HT1080 (cell line): ENCODE measurements around the gene MTHFD1L. TPM values are rescaled to one million over a fixed set of nuclear protein-coding genes. Genes with fewer than 3 reads are reported as not detected.

Experiments used
- DNase-seq: peaks from one replicate; pipeline ENCODE4 v3.0.0-alpha.2; 2015; ENCODE audit warnings: low read depth
- total RNA-seq: library from RNA; depleted of rRNA; stranded (reverse); fragments of >200 nt; shearing (Covaris generic); gene quantifications from 2 replicates; pipeline ENCODE4 v1.2.3, GENCODE V29; 2014

MTHFD1L gene
- total RNA-seq, 1 experiment from 2014 or later, result 65.7 TPM

DNA sequence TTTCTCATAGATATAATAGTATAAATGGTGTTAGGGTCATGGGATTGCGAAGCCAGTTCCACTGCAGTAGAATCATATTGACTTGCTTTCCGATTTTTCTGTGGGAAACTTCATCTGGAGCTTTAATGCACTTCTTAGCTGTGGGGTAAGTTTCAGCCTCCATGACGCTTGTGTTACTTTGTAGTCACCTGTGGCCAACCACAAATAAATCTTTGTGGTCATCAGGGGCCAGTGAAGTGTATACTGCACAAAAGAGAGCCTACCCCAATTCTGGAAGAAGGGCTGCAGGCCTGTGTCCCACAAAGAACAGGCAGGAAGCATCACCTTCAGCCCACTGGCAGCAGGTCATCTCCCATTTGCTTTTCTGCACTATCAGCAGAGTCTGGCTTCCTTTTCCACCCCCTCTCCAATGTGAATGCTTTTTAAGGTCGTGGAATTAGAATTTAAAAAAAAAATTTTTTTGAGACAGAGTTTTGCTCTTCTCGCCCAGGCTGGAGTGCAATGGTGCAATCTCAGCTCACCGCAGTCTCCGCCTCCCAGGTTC, 32.0 kb downstream of the MTHFD1L start:
- no peak for DNase-seq

DNA sequence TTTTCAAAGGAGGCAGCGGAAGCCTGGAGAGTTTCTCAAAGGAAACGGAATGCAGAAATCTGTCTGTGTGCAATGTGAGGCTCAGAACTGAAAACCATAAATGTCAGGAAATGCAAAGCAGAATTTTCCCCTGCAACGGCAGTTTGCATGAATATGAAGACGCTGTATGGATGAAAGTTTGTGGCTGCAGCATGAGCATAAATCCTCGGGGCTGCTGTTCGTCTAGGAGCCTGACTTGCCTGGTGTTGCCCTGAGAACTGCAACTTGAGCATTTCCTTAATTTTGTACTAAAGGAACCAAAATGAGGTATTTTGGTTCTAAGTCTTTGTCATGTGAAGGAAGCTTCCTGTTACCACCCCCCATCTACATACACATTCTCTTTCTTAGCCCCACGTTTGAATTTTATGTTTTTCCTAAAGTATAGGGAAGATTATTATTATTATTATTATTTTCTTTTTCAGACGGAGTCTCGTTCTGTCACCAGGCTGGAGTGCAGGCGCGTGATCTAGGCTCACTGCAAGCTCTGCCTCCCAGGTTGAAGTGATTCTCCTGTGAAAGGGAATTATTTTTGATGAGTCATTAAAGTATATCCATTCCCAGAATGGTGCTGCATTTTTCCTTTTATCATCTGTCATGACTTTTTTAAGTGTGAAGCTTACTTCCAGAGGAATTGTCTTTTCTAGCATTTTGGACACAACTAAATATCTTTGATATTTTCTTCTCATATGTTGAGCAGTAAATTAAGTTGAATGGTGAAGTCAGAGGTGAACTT, 33.1 kb downstream of the MTHFD1L start:
- peak; percentile 18 for DNase-seq

DNA sequence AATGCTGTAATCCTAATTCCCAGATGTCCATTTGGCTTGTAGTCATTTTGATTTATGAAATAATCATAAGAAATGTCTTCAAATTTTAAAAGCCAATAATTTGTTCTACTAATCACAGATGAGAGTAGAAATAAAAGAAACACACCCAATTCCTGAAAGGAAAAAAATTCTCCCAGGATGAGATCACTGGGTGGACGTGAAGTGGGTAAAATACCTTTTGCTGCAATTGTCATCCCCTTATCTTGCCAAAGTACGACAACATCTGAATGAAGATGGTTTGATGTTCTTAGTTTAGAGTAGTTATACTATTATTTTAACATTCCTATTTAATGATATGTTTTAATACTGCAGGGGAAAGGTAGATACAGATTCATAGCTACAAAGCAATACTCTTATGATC, 33.7 kb downstream of the MTHFD1L start:
- no peak for DNase-seq

DNA sequence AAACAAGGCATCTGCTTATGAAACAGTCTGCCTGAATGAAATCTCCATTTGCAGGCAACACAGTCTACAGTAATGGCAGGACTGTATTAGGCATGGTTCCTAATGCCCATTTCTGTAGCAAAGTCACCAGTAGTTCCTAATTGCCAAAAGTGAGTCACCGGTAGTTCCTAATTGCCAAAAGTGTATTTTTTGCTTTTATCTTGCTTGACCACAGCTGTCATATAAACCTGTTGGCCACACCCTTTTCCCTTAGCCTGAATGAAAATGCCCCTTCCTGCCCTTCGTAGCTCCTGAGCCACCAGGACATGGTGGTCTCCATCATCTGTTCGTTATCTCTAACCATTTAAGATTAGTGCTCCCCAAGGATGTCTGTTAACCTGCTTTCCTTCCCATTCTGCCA, 34.5 kb downstream of the MTHFD1L start:
- DNase-seq, result no peak

DNA sequence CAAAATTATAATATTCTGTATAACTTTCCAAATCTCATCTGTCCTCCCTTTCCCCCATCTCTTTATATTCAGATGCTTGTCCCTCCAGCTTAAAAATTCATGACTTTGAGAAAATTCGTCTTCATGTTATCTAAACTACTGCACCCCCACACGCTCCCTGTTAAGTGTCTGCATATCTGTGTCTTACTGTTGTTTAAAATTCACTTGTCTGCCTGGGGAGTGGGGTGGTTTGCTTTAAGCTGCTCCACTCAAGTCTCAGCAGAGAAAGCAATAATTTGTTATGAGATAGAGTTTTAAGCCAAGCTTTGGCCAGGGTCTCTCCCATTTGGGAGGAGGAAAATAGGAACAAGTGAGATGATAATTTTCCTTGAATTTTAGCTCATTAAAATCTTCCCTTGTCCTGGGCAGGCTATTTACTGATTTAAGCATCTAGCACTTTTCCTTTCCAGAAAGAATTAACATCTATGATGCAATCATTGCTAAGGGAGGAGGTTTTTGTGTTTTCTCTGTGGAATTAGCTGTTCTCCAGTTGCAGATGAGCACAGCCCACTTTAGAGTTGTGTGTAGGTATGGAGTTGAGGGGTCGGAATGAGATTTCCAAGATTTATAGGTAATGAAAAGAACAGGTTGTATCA, 36.8 kb downstream of the MTHFD1L start:
- DNase-seq, result no peak

DNA sequence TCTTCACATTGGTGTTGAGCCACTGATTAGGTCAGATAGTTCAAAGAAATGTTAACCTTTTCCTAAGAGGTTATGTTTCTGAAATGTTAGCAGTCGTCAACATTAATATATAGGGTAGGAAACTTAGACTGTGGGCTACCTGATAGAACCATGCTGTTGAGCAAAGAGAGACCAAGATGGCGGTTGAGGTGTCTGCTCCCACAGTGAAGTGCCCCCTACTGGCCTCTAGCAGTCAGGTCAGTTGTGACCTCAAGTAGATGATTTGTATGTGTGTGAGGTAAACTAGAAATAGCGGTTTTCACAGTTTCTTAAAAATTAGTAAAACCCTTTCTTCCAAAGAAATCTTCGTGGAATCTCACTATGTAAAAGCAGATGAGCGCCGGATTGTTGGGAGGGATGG, 40.3 kb downstream of the MTHFD1L start:
- DNase-seq, result no peak

DNA sequence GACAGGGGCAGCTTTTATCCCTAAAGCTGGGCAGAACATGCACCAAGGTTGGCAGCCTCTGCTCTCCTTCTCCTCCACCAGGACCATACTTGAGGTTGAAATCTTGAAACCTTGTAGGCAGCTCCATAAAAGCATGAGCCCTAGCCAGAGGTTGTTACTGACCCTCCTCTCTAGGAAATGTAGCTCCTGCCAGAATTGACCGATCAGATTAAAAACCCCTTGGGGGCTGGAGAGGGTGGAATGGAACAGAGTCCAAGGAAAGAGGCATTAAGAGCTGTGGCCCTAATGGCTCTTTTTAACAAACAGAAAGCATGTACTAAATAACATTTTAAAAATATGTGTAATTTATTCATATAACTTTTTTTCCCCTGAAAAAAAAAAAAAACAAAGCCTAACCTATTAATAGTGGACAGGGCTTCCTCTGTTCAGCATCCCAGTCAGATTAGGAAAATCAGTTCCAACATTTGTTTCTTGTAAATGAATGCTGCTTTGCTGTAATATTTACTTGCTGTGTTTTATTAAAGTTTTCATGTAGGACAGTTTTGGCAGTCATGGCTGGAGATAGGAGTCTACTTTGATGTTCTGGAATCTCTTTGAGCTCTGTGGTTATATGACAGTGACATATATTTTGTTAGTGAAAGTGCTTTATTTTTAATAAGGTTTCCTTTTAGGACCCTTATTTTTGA, 41.3 kb downstream of the MTHFD1L start:
- DNase-seq, result no peak

DNA sequence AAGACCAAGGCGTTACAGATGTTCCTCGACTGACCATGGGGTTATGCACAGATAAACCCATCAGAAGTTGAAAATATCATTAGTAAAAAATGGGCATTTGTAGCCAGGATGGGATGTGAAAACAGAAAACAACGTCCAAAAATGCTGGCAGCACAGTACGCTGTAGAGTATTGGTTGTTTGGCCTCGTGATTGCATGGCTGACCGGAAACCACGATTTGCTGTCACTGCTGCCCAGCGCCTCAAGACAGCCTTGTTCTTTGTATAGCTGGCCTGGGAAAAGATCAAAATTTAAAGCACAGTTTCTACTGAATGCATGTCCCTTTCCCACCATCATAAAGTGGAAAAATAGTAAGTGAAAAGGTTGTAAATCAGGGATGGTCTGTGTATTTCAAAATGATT, 41.9 kb downstream of the MTHFD1L start:
- DNase-seq, result no peak

DNA sequence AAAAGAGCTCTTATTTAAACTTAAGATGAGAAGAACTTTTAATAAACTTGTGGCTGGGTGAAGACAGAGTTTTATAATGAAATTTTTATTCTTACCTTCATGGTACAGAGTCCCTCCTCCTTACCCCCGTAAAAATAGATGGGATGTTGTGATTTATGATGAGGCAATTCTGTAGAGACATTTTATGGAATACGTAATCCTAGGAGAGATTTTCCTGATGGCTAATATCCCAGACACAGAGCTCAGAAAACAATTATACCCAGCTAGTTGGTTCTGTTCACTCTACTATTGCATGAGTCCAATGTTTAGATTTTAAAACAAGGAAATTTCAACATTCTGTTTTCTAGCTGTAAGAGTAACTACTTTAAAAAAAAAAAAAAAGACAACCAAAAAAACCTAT, 43.4 kb downstream of the MTHFD1L start:
- DNase-seq, result no peak

DNA sequence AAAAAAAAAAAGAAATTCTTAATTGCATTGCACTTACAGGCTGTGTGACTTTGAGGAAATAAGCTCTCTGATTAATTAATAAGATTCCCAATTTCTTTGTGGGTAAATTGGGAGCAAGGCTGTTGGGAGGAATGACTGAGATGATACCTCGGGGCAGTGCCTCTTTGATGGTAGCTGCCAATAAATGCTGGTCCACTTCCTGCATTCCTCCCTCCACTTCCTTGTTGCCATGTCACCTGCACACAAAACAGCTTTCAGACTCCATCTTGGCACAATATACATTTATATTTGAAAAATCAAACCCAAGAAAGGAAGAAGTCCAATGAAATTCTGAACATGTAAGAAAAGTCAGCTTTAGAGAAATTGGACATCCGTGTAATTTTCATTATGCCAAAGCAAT, 45.1 kb downstream of the MTHFD1L start:
- DNase-seq, result no peak

DNA sequence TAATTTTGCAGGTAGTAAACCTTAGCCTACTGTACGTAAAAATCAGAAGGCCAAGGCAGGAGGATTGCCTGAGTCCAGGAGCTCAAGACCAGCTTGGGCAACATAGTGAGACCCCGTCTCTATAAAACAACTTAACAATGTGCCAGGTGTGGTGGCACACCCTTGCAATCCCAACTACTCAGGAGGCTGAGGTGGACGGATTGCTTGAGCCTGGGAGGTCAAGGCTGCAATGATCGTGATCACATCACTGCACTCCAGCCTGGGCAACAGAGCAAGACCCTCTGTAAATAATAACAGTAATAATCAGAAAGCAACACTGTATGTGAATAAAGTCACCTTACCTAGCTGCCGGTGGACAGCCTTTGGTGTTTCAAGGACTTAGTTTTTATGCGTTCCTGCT, 48.9 kb downstream of the MTHFD1L start:
- DNase-seq, result no peak

DNA sequence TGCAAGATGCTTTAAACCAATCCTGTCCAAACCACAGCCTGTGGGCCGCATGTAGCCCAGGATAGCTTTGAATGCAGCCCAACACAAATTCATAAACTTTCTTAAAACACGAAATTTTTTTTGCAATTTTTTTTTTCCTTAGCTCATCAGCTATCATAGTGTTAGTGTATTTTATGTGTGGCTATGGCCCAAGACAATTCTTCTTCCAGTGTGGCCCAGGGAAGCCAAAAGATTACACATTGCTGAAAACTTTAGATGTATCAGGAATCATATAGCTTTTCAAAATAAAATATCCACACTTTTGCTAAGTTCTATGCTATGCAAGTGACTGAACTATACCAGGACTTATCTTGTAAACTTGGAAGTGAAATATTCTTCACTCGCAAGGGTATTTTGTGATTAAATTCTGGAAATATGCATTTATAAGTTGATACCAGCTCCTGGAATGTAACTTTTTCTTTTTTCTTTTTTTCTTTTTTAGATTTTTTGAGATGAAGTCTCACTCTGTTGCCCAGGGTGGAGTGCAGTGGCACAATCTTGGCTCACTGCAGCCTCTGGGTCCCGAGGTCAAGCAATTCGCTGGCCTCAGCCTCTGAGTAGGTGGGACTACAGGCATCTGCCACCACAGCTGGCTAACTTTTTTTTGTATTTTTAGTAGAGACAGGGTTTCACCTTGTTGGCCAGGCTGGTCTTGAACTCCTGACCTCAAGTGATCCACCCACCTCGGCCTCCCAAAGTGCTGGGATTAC, 49.8 kb downstream of the MTHFD1L start:
- no peak for DNase-seq

DNA sequence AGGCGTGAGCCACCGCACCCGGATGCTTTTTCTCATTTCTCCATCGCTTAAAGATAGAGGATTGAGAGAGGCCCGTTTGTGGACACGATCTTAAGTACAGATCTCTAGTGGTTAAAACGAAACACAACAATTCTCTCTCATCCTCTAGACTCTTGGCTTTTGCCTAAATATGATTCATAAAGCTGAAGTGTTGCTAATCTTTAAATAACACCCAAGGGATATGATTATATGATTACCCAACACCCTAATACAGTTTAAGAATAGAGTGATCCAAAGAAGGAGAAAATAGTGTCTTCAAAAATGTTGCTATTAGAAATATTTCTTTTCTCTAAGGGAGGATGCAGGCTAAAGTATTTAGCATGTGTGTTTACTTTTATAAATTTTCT, 50.4 kb downstream of the MTHFD1L start:
- DNase-seq, result no peak

DNA sequence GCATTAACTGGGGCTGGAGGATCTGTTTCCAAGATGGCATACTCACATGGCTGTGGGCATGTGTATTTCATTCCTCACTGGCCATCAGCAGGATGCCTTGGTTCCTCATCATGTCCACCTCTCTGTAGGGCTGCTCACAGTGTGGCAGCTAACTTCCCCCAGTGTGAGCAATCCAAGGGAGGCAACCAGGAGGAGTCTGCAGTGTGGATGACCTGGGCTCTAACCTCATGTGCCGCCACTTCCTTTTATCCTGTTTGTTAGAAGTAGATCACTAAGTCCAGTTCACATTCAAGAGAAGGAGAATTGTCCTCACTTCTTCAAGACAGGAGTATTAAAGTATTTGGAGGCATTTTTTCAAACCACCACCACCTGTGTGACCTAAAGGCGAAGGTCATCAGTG, 54.4 kb downstream of the MTHFD1L start:
- DNase-seq, result no peak

DNA sequence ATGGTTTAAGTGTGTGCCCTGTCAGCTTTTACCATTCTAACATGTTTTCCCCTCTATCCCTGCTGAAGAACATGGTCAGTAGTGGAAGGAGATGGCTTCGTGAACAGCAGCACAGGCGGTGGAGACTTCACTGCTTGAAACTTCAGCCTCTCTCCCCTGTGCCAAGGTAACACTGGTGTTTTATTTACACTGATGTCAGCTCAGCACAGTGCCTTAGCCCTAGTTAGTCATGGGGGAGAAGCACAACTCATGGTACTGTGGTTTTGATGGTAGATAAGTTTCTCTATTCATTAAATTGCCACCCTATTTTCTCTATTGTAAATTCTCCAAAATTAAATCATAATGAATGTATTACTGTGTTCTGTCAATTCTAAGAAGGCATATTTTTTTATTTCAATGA, 56.6 kb downstream of the MTHFD1L start:
- DNase-seq, result no peak

DNA sequence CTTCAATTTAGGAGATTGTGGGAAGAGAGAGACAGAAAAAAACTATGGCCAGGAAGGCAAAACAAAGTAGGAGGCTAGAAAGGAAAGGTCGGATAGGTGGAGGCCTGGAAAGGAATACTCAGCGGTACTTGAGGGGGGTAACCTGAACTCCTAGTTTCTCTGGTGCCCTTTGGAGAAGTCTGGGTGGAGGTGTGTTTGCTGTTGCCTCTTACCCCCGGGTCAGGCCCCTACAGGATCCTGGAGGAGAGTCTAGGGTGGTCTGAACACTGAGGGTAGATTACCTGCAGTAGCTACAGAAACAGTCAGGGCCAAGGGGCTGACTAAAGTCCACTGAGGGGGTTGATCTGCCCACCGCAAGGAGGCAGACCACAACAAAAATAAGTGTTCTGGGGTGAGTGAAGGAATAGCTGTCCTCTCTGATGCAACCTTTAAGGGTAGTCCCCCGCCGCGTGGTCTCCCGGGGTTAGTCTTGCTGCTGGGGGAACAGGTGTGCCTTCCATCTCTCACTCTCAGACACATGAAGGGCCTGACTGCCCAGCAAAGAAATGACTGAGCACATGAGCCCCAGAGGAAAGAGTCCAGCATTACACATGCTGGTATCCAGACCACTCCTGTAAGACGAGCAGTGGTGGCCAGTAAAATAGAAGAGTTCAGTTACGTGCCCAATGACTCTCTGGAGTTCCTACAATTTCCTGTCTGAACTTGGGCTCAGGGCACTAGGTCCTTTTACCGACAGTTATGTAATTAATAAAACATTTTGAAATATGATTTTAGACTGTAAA, 59.5 kb downstream of the MTHFD1L start:
- no peak for DNase-seq

DNA sequence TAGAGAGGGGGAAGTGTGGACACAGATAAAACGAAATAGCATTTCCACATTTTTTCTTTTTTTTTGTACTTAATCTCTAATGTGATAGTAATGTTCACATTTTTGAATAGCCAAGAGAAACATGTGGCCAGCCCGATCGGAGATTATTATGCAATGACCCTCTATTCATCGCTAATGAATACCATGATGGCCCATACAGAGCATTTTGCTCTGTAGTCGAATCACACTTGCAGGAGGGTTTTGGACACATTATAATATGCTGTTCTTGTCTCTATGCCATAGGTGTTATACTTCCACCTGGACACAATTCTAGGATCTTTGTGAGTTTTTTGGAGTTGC, 60.1 kb downstream of the MTHFD1L start:
- no peak for DNase-seq

DNA sequence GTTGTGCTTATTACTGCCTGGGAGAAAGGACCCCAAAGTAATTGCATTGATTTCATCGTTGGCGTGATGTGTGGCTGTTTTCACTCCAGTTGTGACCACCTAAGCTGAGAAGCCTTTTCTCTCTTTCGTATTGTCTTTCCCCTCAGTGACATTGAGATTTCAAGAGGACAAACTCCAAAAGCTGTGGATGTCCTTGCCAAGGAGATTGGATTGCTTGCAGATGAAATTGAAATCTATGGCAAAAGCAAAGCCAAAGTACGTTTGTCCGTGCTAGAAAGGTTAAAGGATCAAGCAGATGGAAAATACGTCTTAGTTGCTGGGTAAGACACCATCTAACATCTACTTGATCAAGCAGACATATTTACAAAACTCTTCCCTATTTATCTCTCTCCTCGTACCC, 60.5 kb downstream of the MTHFD1L start:
- no peak for DNase-seq

DNA sequence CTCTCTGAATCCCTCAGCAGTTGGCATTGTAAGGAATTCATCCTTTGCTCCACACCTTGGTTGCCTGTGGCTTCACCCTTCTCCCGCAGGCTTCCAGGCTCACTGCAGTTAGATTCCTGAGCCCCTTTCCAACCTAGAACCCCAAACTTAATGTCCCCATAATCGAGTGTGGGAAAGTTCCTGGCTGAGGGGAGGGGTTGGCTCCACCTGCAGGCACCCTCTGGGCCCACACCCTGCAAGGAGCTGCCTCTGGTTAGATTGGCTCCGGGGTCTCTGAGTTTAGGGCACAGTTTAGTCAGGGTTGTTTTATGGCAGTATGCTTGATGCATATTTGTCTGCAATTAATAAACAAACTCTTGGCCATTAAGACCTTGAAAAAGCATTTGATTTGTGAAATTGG, 63.4 kb downstream of the MTHFD1L start:
- no peak for DNase-seq

DNA sequence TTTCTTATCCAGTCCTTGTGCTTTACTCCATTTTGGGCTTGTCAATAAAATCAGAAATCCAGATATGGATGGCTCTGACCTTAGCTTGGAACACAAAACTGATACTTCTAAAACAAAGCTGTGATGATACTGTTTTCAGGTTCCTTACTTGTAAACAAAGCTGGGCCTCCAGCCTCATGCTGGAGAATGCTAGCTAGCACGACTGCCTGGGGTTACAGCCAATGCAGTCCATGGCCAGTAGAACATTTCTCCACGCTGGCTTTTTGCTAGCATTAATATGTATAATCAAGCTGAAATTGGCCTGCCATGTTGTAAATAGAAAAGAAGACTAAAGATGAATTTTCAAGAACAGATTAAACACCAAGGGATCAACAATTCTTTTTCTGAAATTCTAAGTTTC, 63.9 kb downstream of the MTHFD1L start:
- no peak for DNase-seq

DNA sequence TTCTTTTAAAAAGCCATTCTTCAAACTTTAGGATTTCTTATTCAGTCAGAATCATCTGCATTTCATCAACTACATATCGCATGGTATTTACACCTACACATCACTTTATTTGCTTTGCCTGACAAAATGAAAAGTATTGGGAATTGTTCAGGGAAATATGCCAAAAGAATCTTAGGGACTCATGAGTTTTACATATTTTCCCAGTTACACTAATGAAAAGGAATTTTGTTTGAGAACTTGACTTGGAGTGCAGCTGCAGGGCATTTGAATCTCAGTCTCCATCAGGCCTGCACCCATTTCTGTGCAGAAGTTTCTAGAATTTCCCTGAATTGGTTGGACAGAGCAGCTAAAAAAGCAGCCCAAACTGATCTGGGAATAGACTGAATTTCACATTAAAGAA, 65.3 kb downstream of the MTHFD1L start:
- no peak for DNase-seq
